K562 (cell line): ENCODE results near the gene PCP4L1. TPM values are rescaled to one million over a fixed set of nuclear protein-coding genes. Genes with fewer than 3 reads are reported as not detected.

Experiments
- ATAC-seq: fragments of 200-7000 bp; cut with Tn5 transposase; 3 replicates; pipeline ENCODE4 v1.9.1; 2020; ENCODE audit warnings: moderate library complexity
- BruUV-seq: library from RNA; stranded (reverse); fragments of 400-500 nt; replicated peaks from 2 replicates; lab custom pipeline; 2021; lab: Mats Ljungman, UMichigan
- CTCF ChIA-PET: fragments of 300-600 bp; formaldehyde crosslinking; extraction: SDS; loops from one replicate; lab custom pipeline; 2021; ENCODE audit warnings: low intra/inter-chr PET ratio; lab: Yijun Ruan, JAX
- POLR2A ChIA-PET: fragments of 300-600, 350-650 bp; sonication (Branson Sonifier 250); formaldehyde crosslinking; extraction: SDS; loops from one replicate; lab custom pipeline; 2021; ENCODE audit warnings: antibody characterized with exemption, inconsistent platforms; lab: Yijun Ruan, JAX
- DNase-seq, 4 experiments: peaks; one replicate each; pipeline versions ENCODE4 v3.0.0 to v3.0.0-alpha.2; 2011 to 2018; ENCODE audit warnings: low spot score in 3 of 4, mixed read lengths in 3 of 4; ENCODE audit errors: extremely low read depth in 1 of 4
- FAIRE-seq: peaks from 2 replicates; lab custom pipeline; 2011; peaks lifted over from hg19 to GRCh38; lab: Jason Lieb, UNC
- H2AFZ ChIP-seq: 2 replicates; pipeline ENCODE4 v1.6.0; 2011; ENCODE audit warnings: low read depth, low read length, control low read depth, inconsistent platforms
- H3K27ac ChIP-seq: fragments of 200-600 bp; 3 replicates; pipeline ENCODE4 v1.8.0; 2011; ENCODE audit warnings: low read depth, mild to moderate bottlenecking, control low read depth, inconsistent platforms, low read length, moderate library complexity, mixed read lengths; ENCODE audit errors: extremely low read depth
- H3K27me3 ChIP-seq, 2 experiments: fragments of 300-600 bp in 1 of 2; 2 replicates in 1 of 2; 3 replicates in 1 of 2; pipeline versions ENCODE4 v1.6.0 to v1.8.0; 2011; ENCODE audit warnings: inconsistent platforms in 2 of 2, low read length in 2 of 2, mild to moderate bottlenecking in 1 of 2, mixed read lengths in 1 of 2, moderate library complexity in 1 of 2; ENCODE audit not compliant: control insufficient read depth in 2 of 2, insufficient read depth in 2 of 2
- H3K36me3 ChIP-seq: fragments of 300-600 bp; 3 replicates; pipeline ENCODE4 v1.8.0; 2011; ENCODE audit warnings: mild to moderate bottlenecking, low read length, inconsistent platforms; ENCODE audit not compliant: control insufficient read depth, insufficient read depth
- H3K4me1 ChIP-seq, 2 experiments: fragments of 200-600 bp in 1 of 2; replicated peaks in 1 of 2; 2 replicates in 1 of 2; 3 replicates in 1 of 2; pipeline versions ENCODE4 v1.5.1 to v1.8.0; 2011; ENCODE audit warnings: inconsistent platforms in 2 of 2, low read length in 2 of 2, mild to moderate bottlenecking in 1 of 2, mixed read lengths in 1 of 2, moderate library complexity in 1 of 2; ENCODE audit not compliant: control insufficient read depth in 2 of 2, insufficient read depth in 2 of 2
- H3K4me2 ChIP-seq: 2 replicates; pipeline ENCODE4 v1.6.1; 2011; ENCODE audit warnings: low read length, control low read depth, inconsistent platforms, mixed read lengths; ENCODE audit not compliant: insufficient read depth
- H3K4me3 ChIP-seq: fragments of 200-600 bp; sonication (generic), shearing (Covaris generic); 2 replicates; pipeline ENCODE4 v1.5.1; 2016; ENCODE audit warnings: control low read depth, inconsistent platforms
- H3K79me2 ChIP-seq: fragments of 200-600 bp; 3 replicates; pipeline ENCODE4 v1.8.0; 2011; ENCODE audit warnings: low read length, inconsistent platforms; ENCODE audit not compliant: control insufficient read depth, insufficient read depth
- H3K9ac ChIP-seq, 2 experiments: 2 replicates each; pipeline versions ENCODE4 v1.6.0 to v1.6.1; 2011; ENCODE audit warnings: low read depth in 2 of 2, low read length in 2 of 2, control low read depth in 1 of 2, inconsistent platforms in 1 of 2, mild to moderate bottlenecking in 1 of 2, mixed read lengths in 1 of 2; ENCODE audit not compliant: insufficient read depth in 1 of 2
- H3K9me1 ChIP-seq: one replicate; pipeline ENCODE4 v1.6.0; 2011; ENCODE audit warnings: inconsistent platforms, mild to moderate bottlenecking, low read length, moderate library complexity; ENCODE audit not compliant: control insufficient read depth, insufficient read depth
- H3K9me3 ChIP-seq: replicated peaks from 2 replicates; pipeline ENCODE4 v1.5.1; 2011; ENCODE audit warnings: low read depth, low read length, inconsistent platforms; ENCODE audit not compliant: control insufficient read depth, insufficient read depth
- H4K20me1 ChIP-seq: replicated peaks from 2 replicates; pipeline ENCODE4 v1.6.1; 2011; ENCODE audit warnings: low read length, inconsistent platforms, mixed read lengths; ENCODE audit not compliant: control insufficient read depth, insufficient read depth
- ARID1B ChIP-seq: fragments of 450-650 bp; IDR thresholded peaks from 2 replicates; pipeline ENCODE4 v1.6.1; 2016; ENCODE audit warnings: antibody characterized with exemption, mild to moderate bottlenecking, inconsistent platforms
- ATF7 ChIP-seq: fragments of 450-650 bp; IDR thresholded peaks from 2 replicates; pipeline ENCODE4 v1.7.1; 2014; ENCODE audit warnings: mild to moderate bottlenecking, moderate library complexity
- BRD9 ChIP-seq: fragments of 450-650 bp; IDR thresholded peaks from 2 replicates; pipeline ENCODE4 v1.6.1; 2018; ENCODE audit warnings: low read depth; ENCODE audit not compliant: partially characterized antibody
- GATAD2B ChIP-seq: fragments of 450-650 bp; IDR thresholded peaks from 2 replicates; pipeline ENCODE4 v1.6.1; 2017; ENCODE audit warnings: mild to moderate bottlenecking, borderline replicate concordance
- KDM2B ChIP-seq: fragments of 250-450 bp; sonication (Bioruptor Pico); IDR thresholded peaks from 2 replicates; pipeline ENCODE4 v1.8.0; 2021; ENCODE audit warnings: mild to moderate bottlenecking, moderate library complexity
- MAFF ChIP-seq: IDR thresholded peaks from 2 replicates; pipeline ENCODE4 v1.6.1; 2012; ENCODE audit warnings: low read length, improper control_type of control experiment
- MCM3 ChIP-seq: fragments of 450-650 bp; IDR thresholded peaks from 2 replicates; pipeline ENCODE4 v1.6.1; 2016
- NR0B1 ChIP-seq: fragments of 450-650 bp; IDR thresholded peaks from one replicate; pipeline ENCODE4 v1.6.1; 2018; ENCODE audit warnings: mild to moderate bottlenecking, moderate library complexity; ENCODE audit not compliant: partially characterized antibody
- RBBP5 ChIP-seq: fragments of 200-600 bp; sonication (generic); IDR thresholded peaks from 2 replicates; pipeline ENCODE4 v1.6.1; 2012; ENCODE audit warnings: borderline replicate concordance, mild to moderate bottlenecking, low read length, control low read depth, inconsistent platforms; ENCODE audit not compliant: insufficient read depth, poor library complexity, severe bottlenecking
- RBM34 ChIP-seq: fragments of 200-400 bp; formaldehyde crosslinking; IDR thresholded peaks from 2 replicates; pipeline ENCODE4 v1.6.1; 2018; ENCODE audit warnings: low read length, borderline replicate concordance; ENCODE audit not compliant: insufficient read depth
- RNF2 ChIP-seq: sonication (generic); IDR thresholded peaks from 2 replicates; pipeline ENCODE4 v1.6.1; 2016
- TAF7 ChIP-seq: fragments of 450-650 bp; IDR thresholded peaks from 2 replicates; pipeline ENCODE4 v1.6.1; 2016; ENCODE audit warnings: missing genetic modification characterization, missing compliant biosample characterization
- ZKSCAN3 ChIP-seq: fragments of 250-450 bp; sonication (Bioruptor Pico); IDR thresholded peaks from 2 replicates; pipeline ENCODE4 v1.4.0; 2020
- ZNF280B ChIP-seq: fragments of 250-450 bp; sonication (Bioruptor Pico); IDR thresholded peaks from 2 replicates; pipeline ENCODE4 v1.5.1; 2021; ENCODE audit warnings: mild to moderate bottlenecking
- ZNF696 ChIP-seq: fragments of 250-450 bp; sonication (Bioruptor Pico); conservative IDR thresholded peaks from 2 replicates; pipeline ENCODE4 v1.4.0; 2020; ENCODE audit warnings: mild to moderate bottlenecking, moderate library complexity
- WGBS: fragments of 100-300 bp; shearing (Covaris generic); methylation state at CpG from one replicate; pipeline ENCODE4 v1.1.6; 2016; ENCODE audit warnings: low coverage, mixed read lengths; ENCODE audit not compliant: insufficient coverage; ENCODE audit errors: missing lambda C conversion rate; 5-methylcytosine and 5-hydroxymethylcytosine counted together
- in situ Hi-C: fragments of 300-500 bp; cut with MboI; formaldehyde crosslinking; loops from 4 replicates; pipeline ENCODE4 v1.15.0; 2018; ENCODE audit warnings: inconsistent platforms, mixed read lengths
- intact Hi-C: fragments of 100-400 bp; cut with micrococcal nuclease; formaldehyde crosslinking; loops from 2 replicates; pipeline ENCODE4 v1.14.2; 2022
- polyA plus RNA-seq, 8 experiments: library from polyadenylated mRNA; depleted of rRNA in 4 of 8; stranded (reverse) in 5 of 8; unstranded in 3 of 8; fragments of >200 nt; fragmentation: Nextera tagmentation in 2 of 8; fragmentation: Illumina TruSeq in 1 of 8; extraction: Ambion mirVana in 2 of 8; extraction: Trizol in 1 of 8; gene quantifications; 2 replicates each; pipeline versions ENCODE4 v1.2.1 to v1.2.3, GENCODE V29; 2011 to 2014; ENCODE audit warnings: inconsistent platforms in 1 of 8, missing spikeins in 1 of 8
- total RNA-seq, 7 experiments: library from RNA; depleted of rRNA in 6 of 7; stranded (reverse); fragments of >200 nt in 6 of 7; fragmentation: Illumina TruSeq in 2 of 7; extraction: Trizol in 2 of 7; gene quantifications; 2 replicates each; pipeline versions ENCODE4 v1.2.1 to v1.2.3, GENCODE V29; 2011 to 2021; ENCODE audit warnings: low replicate concordance in 1 of 7
- TF ChIP-seq, protein P1 (sequence below): fragments of 150-350 bp; IDR thresholded peaks from 2 replicates; pipeline ENCODE4 v1.6.1; 2014; ENCODE audit warnings: low read depth, mild to moderate bottlenecking, low read length, borderline replicate concordance

The PCP4L1 gene
- total and polyA plus RNA-seq, 9 of the 15 experiments (the other 6 are each of a cell fraction or from before 2014, with no cell fraction given): not detected

- DNase-seq: no peak
- Histone ChIP-seq H4K20me1 (no peaks in the 10 kb centered on the region), H3K4me1 (no peaks in the 10 kb centered on the region), H3K27me3 (peaks cover 7 to 23% of the 10 kb centered on the region in 2 experiments), H3K79me2 (no peaks in the 10 kb centered on the region), H3K9ac (no peak overlapping the region), H3K4me3 (no peak overlapping the region), H2AFZ (no peak overlapping the region), H3K9me3 (no peaks in the 10 kb centered on the region), H3K27ac (no peak overlapping the region), H3K9me1 (no peaks in the 10 kb centered on the region), H3K4me2 (no peak overlapping the region), H3K36me3 (no peaks in the 10 kb centered on the region)
- no peak for FAIRE-seq
- ChIA-PET CTCF (no interaction called here), POLR2A (interaction anchor here (0.6 to 1.2 kb wide), 3 partner anchors 10 to 177 kb away, joined by 3 to 4 read pairs (median 3); partner anchors contain the start of gene KLHDC9)
- in situ Hi-C loops (no loop called here), intact Hi-C loops (no loop called here)
- ATAC-seq: no peak
- BruUV-seq: no TSS peak
- 3% methylated on average over 3 of the region's 3 CpGs for WGBS
- TF ChIP-seq NR0B1 (no peak), BRD9 (no peak), RBBP5 (no peak), MCM3 (no peak), ARID1B (no peak), MAFF (no peak), KDM2B (CRISPR knock-in tag) (no peak), TAF7 (tag) (no peak), RBM34 (no peak), RNF2 (no peak), ATF7 (no peak), GATAD2B (no peak), ZKSCAN3 (CRISPR knock-in tag) (no peak), ZNF696 (CRISPR knock-in tag) (no peak), ZNF280B (no peak)
- TF ChIP-seq, protein P1, sequence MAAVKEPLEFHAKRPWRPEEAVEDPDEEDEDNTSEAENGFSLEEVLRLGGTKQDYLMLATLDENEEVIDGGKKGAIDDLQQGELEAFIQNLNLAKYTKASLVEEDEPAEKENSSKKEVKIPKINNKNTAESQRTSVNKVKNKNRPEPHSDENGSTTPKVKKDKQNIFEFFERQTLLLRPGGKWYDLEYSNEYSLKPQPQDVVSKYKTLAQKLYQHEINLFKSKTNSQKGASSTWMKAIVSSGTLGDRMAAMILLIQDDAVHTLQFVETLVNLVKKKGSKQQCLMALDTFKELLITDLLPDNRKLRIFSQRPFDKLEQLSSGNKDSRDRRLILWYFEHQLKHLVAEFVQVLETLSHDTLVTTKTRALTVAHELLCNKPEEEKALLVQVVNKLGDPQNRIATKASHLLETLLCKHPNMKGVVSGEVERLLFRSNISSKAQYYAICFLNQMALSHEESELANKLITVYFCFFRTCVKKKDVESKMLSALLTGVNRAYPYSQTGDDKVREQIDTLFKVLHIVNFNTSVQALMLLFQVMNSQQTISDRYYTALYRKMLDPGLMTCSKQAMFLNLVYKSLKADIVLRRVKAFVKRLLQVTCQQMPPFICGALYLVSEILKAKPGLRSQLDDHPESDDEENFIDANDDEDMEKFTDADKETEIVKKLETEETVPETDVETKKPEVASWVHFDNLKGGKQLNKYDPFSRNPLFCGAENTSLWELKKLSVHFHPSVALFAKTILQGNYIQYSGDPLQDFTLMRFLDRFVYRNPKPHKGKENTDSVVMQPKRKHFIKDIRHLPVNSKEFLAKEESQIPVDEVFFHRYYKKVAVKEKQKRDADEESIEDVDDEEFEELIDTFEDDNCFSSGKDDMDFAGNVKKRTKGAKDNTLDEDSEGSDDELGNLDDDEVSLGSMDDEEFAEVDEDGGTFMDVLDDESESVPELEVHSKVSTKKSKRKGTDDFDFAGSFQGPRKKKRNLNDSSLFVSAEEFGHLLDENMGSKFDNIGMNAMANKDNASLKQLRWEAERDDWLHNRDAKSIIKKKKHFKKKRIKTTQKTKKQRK: no peak
These were observed 16.3 kb downstream of the PCP4L1 start for GRCh38 chr1:161274874-161275273.
